ENCODE results near the gene LVRN.

- TF ChIP-seq, protein P1, sequence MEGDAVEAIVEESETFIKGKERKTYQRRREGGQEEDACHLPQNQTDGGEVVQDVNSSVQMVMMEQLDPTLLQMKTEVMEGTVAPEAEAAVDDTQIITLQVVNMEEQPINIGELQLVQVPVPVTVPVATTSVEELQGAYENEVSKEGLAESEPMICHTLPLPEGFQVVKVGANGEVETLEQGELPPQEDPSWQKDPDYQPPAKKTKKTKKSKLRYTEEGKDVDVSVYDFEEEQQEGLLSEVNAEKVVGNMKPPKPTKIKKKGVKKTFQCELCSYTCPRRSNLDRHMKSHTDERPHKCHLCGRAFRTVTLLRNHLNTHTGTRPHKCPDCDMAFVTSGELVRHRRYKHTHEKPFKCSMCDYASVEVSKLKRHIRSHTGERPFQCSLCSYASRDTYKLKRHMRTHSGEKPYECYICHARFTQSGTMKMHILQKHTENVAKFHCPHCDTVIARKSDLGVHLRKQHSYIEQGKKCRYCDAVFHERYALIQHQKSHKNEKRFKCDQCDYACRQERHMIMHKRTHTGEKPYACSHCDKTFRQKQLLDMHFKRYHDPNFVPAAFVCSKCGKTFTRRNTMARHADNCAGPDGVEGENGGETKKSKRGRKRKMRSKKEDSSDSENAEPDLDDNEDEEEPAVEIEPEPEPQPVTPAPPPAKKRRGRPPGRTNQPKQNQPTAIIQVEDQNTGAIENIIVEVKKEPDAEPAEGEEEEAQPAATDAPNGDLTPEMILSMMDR (conservative IDR thresholded peaks at IDR 0.05; ENCODE audit: low read depth in 2 of 2) = no peak
- TF ChIP-seq EZH2 (IDR thresholded peaks at IDR 0.05; ENCODE audit: low read depth, unreplicated experiment) (no peak), NANOG (IDR thresholded peaks at IDR 0.05; ENCODE audit: borderline replicate concordance) (no peak), ZNF462 (CRISPR knock-in tag; IDR thresholded peaks at IDR 0.05) (no peak), POLR2AphosphoS5 (IDR thresholded peaks at IDR 0.05; ENCODE audit: low read depth) (no peak), JUNB (IDR thresholded peaks at IDR 0.05; ENCODE audit: unreplicated experiment) (no peak), REST (IDR thresholded peaks at IDR 0.05; ENCODE audit: unreplicated experiment) (no peak)
Observed at GRCh38 chr5:115936031-115936430, 26.2 kb upstream of the LVRN start.
